ENCODE measurements around the gene SLC9A8.

The SLC9A8 gene

GRCh38 chr20:49838546-49838945 is 25.9 kb downstream of the SLC9A8 start:
- H3K36me3 ChIP-seq (replicated peaks): no peaks in the 10 kb centered on the region
- no peak for DNase-seq (ENCODE audit: low spot score in 2 of 2)
- no peak overlapping the region for H3K4me3 ChIP-seq
- no peaks in the 10 kb centered on the region for H3K9me3 ChIP-seq
- no peaks in the 10 kb centered on the region for H3K27me3 ChIP-seq (ENCODE audit: low read depth)
- peaks cover 7% of the 10 kb centered on the region for H3K4me1 ChIP-seq
- in situ Hi-C loops (cut with MboI; ENCODE audit: low sequenced_read_pairs): no loop called here

- DNase-seq (ENCODE audit: low spot score in 2 of 2): no peak
- no peaks in the 10 kb centered on the region for H3K36me3 ChIP-seq (replicated peaks)
- H3K9me3 ChIP-seq: no peaks in the 10 kb centered on the region
- no peaks in the 10 kb centered on the region for H3K27me3 ChIP-seq (ENCODE audit: low read depth)
- peaks cover 6% of the 10 kb centered on the region for H3K4me1 ChIP-seq
- in situ Hi-C loops (cut with MboI; ENCODE audit: low sequenced_read_pairs): no loop called here
- no peak overlapping the region for H3K4me3 ChIP-seq
Observed at GRCh38 chr20:49843139-49843538, 30.5 kb downstream of the SLC9A8 start.

- H3K36me3 ChIP-seq (replicated peaks): no peaks in the 10 kb centered on the region
Observed at GRCh38 chr20:49843770-49844380, 31.2 kb downstream of the SLC9A8 start.

GRCh38 chr20:49845060-49845459 is 32.4 kb downstream of the SLC9A8 start:
- H3K9me3 ChIP-seq: no peaks in the 10 kb centered on the region
- no peak for DNase-seq (ENCODE audit: low spot score in 2 of 2)
- H3K27me3 ChIP-seq (ENCODE audit: low read depth): no peaks in the 10 kb centered on the region
- no peak overlapping the region for H3K4me3 ChIP-seq
- in situ Hi-C loops (cut with MboI; ENCODE audit: low sequenced_read_pairs): no loop called here
- no peaks in the 10 kb centered on the region for H3K36me3 ChIP-seq (replicated peaks)
- H3K4me1 ChIP-seq: peaks cover 21% of the 10 kb centered on the region

More at GRCh38 chr20:49843770-49844380, 31.2 kb downstream of the SLC9A8 start:
- H3K4me1 ChIP-seq: peaks cover 12% of the 10 kb centered on the region
- DNase-seq (ENCODE audit: low spot score in 2 of 2): no peak
- in situ Hi-C loops (cut with MboI; ENCODE audit: low sequenced_read_pairs): no loop called here
- no peaks in the 10 kb centered on the region for H3K9me3 ChIP-seq
- no peak overlapping the region for H3K4me3 ChIP-seq
- no peaks in the 10 kb centered on the region for H3K27me3 ChIP-seq (ENCODE audit: low read depth)

- in situ Hi-C loops (cut with MboI; ENCODE audit: low sequenced_read_pairs): no loop called here
- Histone ChIP-seq H3K27me3 (ENCODE audit: low read depth) (no peaks in the 10 kb centered on the region), H3K36me3 (replicated peaks) (no peaks in the 10 kb centered on the region)
Observed at GRCh38 chr20:49846206-49846807, 33.7 kb downstream of the SLC9A8 start.

GRCh38 chr20:49850463-49851230 is 38.0 kb downstream of the SLC9A8 start:
- H3K4me3 ChIP-seq: no peak overlapping the region
- in situ Hi-C loops (cut with MboI; ENCODE audit: low sequenced_read_pairs): no loop called here
- no peaks in the 10 kb centered on the region for H3K27me3 ChIP-seq (ENCODE audit: low read depth)
- H3K9me3 ChIP-seq: no peaks in the 10 kb centered on the region
- peaks cover 34% of the 10 kb centered on the region for H3K4me1 ChIP-seq
- no peaks in the 10 kb centered on the region; the same call in 1 of the 2 replicates for H3K36me3 ChIP-seq (replicated peaks)
- peak; percentile 48 to 65 for DNase-seq (ENCODE audit: low spot score in 2 of 2)

More at GRCh38 chr20:49846206-49846807, 33.7 kb downstream of the SLC9A8 start:
- Histone ChIP-seq H3K9me3 (no peaks in the 10 kb centered on the region), H3K4me3 (no peak overlapping the region), H3K4me1 (peaks cover 33% of the 10 kb centered on the region)
- peak; percentile 44 to 73 for DNase-seq (ENCODE audit: low spot score in 2 of 2)

- in situ Hi-C loops (cut with MboI; ENCODE audit: low sequenced_read_pairs): no loop called here
- Histone ChIP-seq H3K27me3 (ENCODE audit: low read depth) (no peaks in the 10 kb centered on the region), H3K9me3 (no peaks in the 10 kb centered on the region), H3K4me3 (no peak overlapping the region), H3K4me1 (peaks cover 34% of the 10 kb centered on the region), H3K36me3 (replicated peaks) (no peaks in the 10 kb centered on the region; the same call in 1 of the 2 replicates)
- no peak for DNase-seq (ENCODE audit: low spot score in 2 of 2)
Observed at GRCh38 chr20:49851231-49851705, 38.6 kb downstream of the SLC9A8 start.

GRCh38 chr20:49851991-49852390 is 39.4 kb downstream of the SLC9A8 start:
- no peaks in the 10 kb centered on the region; the same call in 1 of the 2 replicates for H3K36me3 ChIP-seq (replicated peaks)
- no peak overlapping the region for H3K4me3 ChIP-seq
- H3K27me3 ChIP-seq (ENCODE audit: low read depth): no peaks in the 10 kb centered on the region
- H3K4me1 ChIP-seq: peaks cover 34% of the 10 kb centered on the region
- no peaks in the 10 kb centered on the region for H3K9me3 ChIP-seq
- no peak for DNase-seq (ENCODE audit: low spot score in 2 of 2)
- in situ Hi-C loops (cut with MboI; ENCODE audit: low sequenced_read_pairs): no loop called here

- in situ Hi-C loops (cut with MboI; ENCODE audit: low sequenced_read_pairs): no loop called here
Observed at GRCh38 chr20:49852522-49853080, 40.0 kb downstream of the SLC9A8 start.

GRCh38 chr20:49853640-49854039 is 41.0 kb downstream of the SLC9A8 start:
- in situ Hi-C loops (cut with MboI; ENCODE audit: low sequenced_read_pairs): no loop called here
- no peaks in the 10 kb centered on the region; the same call in 1 of the 2 replicates for H3K36me3 ChIP-seq (replicated peaks)
- H3K4me3 ChIP-seq: no peak overlapping the region
- H3K27me3 ChIP-seq (ENCODE audit: low read depth): no peaks in the 10 kb centered on the region
- DNase-seq (ENCODE audit: low spot score in 2 of 2): no peak
- peaks cover 24% of the 10 kb centered on the region for H3K4me1 ChIP-seq
- H3K9me3 ChIP-seq: no peaks in the 10 kb centered on the region

More at GRCh38 chr20:49852522-49853080, 40.0 kb downstream of the SLC9A8 start:
- Histone ChIP-seq H3K4me1 (peaks cover 31% of the 10 kb centered on the region), H3K9me3 (no peaks in the 10 kb centered on the region), H3K4me3 (no peak overlapping the region), H3K27me3 (ENCODE audit: low read depth) (no peaks in the 10 kb centered on the region), H3K36me3 (replicated peaks) (no peaks in the 10 kb centered on the region; the same call in 1 of the 2 replicates)
- no peak for DNase-seq (ENCODE audit: low spot score in 2 of 2)

GRCh38 chr20:49854190-49854875 is 41.7 kb downstream of the SLC9A8 start:
- no peak for DNase-seq (ENCODE audit: low spot score in 2 of 2)
- Histone ChIP-seq H3K4me3 (no peak overlapping the region), H3K4me1 (peaks cover 20% of the 10 kb centered on the region), H3K36me3 (replicated peaks) (no peaks in the 10 kb centered on the region; the same call in 1 of the 2 replicates), H3K27me3 (ENCODE audit: low read depth) (no peaks in the 10 kb centered on the region), H3K9me3 (no peaks in the 10 kb centered on the region)
- in situ Hi-C loops (cut with MboI; ENCODE audit: low sequenced_read_pairs): no loop called here

GRCh38 chr20:49856904-49857303 is 44.3 kb downstream of the SLC9A8 start:
- Histone ChIP-seq H3K27me3 (ENCODE audit: low read depth) (no peaks in the 10 kb centered on the region), H3K9me3 (no peaks in the 10 kb centered on the region), H3K4me3 (no peak overlapping the region), H3K4me1 (no peaks in the 10 kb centered on the region), H3K36me3 (replicated peaks) (peaks cover 7% of the 10 kb centered on the region)
- in situ Hi-C loops (cut with MboI; ENCODE audit: low sequenced_read_pairs): no loop called here
- DNase-seq (ENCODE audit: low spot score in 2 of 2): no peak

- H3K9me3 ChIP-seq: no peaks in the 10 kb centered on the region
- peaks cover 7% of the 10 kb centered on the region for H3K36me3 ChIP-seq (replicated peaks)
- H3K4me1 ChIP-seq: no peaks in the 10 kb centered on the region
- H3K27me3 ChIP-seq (ENCODE audit: low read depth): no peaks in the 10 kb centered on the region
- DNase-seq (ENCODE audit: low spot score in 2 of 2): no peak
- H3K4me3 ChIP-seq: no peak overlapping the region
- in situ Hi-C loops (cut with MboI; ENCODE audit: low sequenced_read_pairs): no loop called here
Observed at GRCh38 chr20:49858076-49858585, 45.5 kb downstream of the SLC9A8 start.

Measured in HAP-1 (cell line).